NCI-H1694 (cell line): ENCODE results near the gene IGDCC3.
A peak's percentile ranks its signal among the peaks of the same experiment; 100 is the strongest.
"Not testable (repeated sequence)": the region's sequence is repeated elsewhere in the genome, so short reads cannot be mapped to it uniquely, and the experiment has no call there.

ENCODE experiments used
- DNase-seq: peaks from one replicate; lab custom pipeline; 2025; lab: John Stamatoyannopoulos, UW

IGDCC3 gene

GRCh38 chr15:65406424-65407000 is 28.7 kb upstream of the IGDCC3 start:
- no peak for DNase-seq

GRCh38 chr15:65405791-65406423 is 28.1 kb upstream of the IGDCC3 start:
- DNase-seq: no peak

GRCh38 chr15:65404186-65404872 is 26.5 kb upstream of the IGDCC3 start:
- DNase-seq: no peak

GRCh38 chr15:65402961-65403360 is 25.2 kb upstream of the IGDCC3 start:
- DNase-seq: no peak

- DNase-seq: no peak
These were observed 23.9 kb upstream of the IGDCC3 start for GRCh38 chr15:65401611-65402240.

GRCh38 chr15:65400760-65401610 is 23.2 kb upstream of the IGDCC3 start:
- DNase-seq: peak; percentile 62

- no peak for DNase-seq
These were observed 22.2 kb upstream of the IGDCC3 start for GRCh38 chr15:65399997-65400396.

- DNase-seq: no peak
These were observed 21.4 kb upstream of the IGDCC3 start for GRCh38 chr15:65399001-65399706.

- DNase-seq: not testable (repeated sequence)
These were observed 20.7 kb upstream of the IGDCC3 start for GRCh38 chr15:65398486-65398885.

GRCh38 chr15:65396965-65397317 is 19.1 kb upstream of the IGDCC3 start:
- DNase-seq: no peak

GRCh38 chr15:65396283-65396964 is 18.6 kb upstream of the IGDCC3 start:
- no peak for DNase-seq

GRCh38 chr15:65395567-65396202 is 17.9 kb upstream of the IGDCC3 start:
- DNase-seq: no peak

- no peak for DNase-seq
These were observed 17.1 kb upstream of the IGDCC3 start for GRCh38 chr15:65394936-65395335.

GRCh38 chr15:65394280-65394789 is 16.5 kb upstream of the IGDCC3 start:
- no peak for DNase-seq

GRCh38 chr15:65393557-65393956 is 15.8 kb upstream of the IGDCC3 start:
- no peak for DNase-seq

GRCh38 chr15:65393091-65393490 is 15.3 kb upstream of the IGDCC3 start:
- DNase-seq: no peak

GRCh38 chr15:65392368-65392767 is 14.6 kb upstream of the IGDCC3 start:
- no peak for DNase-seq

GRCh38 chr15:65391732-65392131 is 13.9 kb upstream of the IGDCC3 start:
- DNase-seq: no peak

- no peak for DNase-seq
These were observed 12.6 kb upstream of the IGDCC3 start for GRCh38 chr15:65390447-65390846.

- no peak for DNase-seq
These were observed 11.4 kb upstream of the IGDCC3 start for GRCh38 chr15:65389226-65389625.
